MG63 (cell line): ENCODE measurements around the gene NAT14. TPM values are rescaled to one million over a fixed set of nuclear protein-coding genes. Genes with fewer than 3 reads are reported as not detected.

Experiments used
- DNase-seq: peaks from one replicate; pipeline ENCODE4 v3.0.0-alpha.2; 2020
- H3K27me3 ChIP-seq: fragments of 250-450 bp; sonication (Bioruptor Pico); 2 replicates; pipeline ENCODE4 v1.5.1; 2020; ENCODE audit warnings: mild to moderate bottlenecking, moderate library complexity
- H3K36me3 ChIP-seq: fragments of 250-450 bp; sonication (Bioruptor Pico); 2 replicates; pipeline ENCODE4 v1.5.1; 2020; ENCODE audit warnings: mild to moderate bottlenecking, moderate library complexity
- H3K4me3 ChIP-seq: fragments of 250-450 bp; sonication (Bioruptor Pico); 2 replicates; pipeline ENCODE4 v1.5.1; 2020; ENCODE audit warnings: mild to moderate bottlenecking, moderate library complexity
- H3K9me3 ChIP-seq: fragments of 250-450 bp; sonication (Bioruptor Pico); 2 replicates; pipeline ENCODE4 v1.5.1; 2020; ENCODE audit warnings: mild to moderate bottlenecking, moderate library complexity
- total RNA-seq: library from RNA; depleted of rRNA; stranded (reverse); fragments of >200 nt; shearing (Covaris generic); gene quantifications from 2 replicates; pipeline ENCODE4 v1.2.3, GENCODE V29; 2014; ENCODE audit warnings: low replicate concordance

The NAT14 gene
- total RNA-seq, 1 experiment from 2014 or later = 35.1 TPM

GRCh38 chr19:55451163-55451964, 33.6 kb upstream of the NAT14 start:
- H3K4me3 ChIP-seq = no peak overlapping the region
- H3K36me3 ChIP-seq = peaks cover 8% of the 10 kb centered on the region
- peaks cover 22% of the 10 kb centered on the region for H3K27me3 ChIP-seq
- DNase-seq = no peak
- H3K9me3 ChIP-seq = no peaks in the 10 kb centered on the region

DNA sequence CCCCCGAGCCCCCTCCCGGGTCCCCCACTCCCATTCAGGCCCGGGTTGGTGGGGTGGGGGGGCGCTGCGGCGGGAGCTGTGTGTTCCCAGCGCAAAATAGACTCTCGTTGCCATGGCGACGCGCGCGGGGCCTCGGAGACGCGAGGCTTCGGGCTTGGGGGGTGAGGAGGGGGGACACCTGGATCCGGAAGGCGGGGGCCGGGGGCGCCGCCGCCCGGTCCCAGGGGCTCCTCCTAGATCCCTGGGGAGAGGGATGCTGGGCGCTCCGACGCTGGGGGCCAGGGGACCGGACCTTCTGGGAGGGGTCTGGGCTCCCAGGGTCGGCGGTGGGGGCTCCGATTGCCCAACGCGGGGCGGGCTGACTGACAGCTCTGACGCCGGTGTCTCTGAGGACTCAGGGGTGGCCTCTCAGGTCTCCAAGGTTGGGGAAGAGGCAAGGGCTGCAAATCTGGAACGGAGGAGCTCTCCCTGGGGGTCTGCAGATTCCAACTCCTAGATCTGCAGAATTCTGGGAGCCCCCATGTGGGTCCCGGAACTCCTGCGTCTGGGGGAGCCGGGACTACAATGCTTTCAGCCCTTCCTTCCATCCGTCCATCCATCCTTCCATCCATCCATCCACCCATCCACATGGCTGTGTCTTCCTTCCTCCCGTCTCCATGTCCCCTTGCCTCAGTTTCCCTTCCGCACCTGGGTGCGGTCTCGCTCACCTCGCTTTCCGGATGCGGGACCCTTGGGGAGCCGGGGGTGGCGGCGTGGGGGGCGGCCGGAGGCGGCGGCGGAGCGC, 32.8 kb upstream of the NAT14 start:
- peaks cover 16% of the 10 kb centered on the region for H3K27me3 ChIP-seq
- H3K4me3 ChIP-seq = no peak overlapping the region
- no peaks in the 10 kb centered on the region for H3K9me3 ChIP-seq
- DNase-seq = no peak
- H3K36me3 ChIP-seq = peaks cover 8% of the 10 kb centered on the region

DNA sequence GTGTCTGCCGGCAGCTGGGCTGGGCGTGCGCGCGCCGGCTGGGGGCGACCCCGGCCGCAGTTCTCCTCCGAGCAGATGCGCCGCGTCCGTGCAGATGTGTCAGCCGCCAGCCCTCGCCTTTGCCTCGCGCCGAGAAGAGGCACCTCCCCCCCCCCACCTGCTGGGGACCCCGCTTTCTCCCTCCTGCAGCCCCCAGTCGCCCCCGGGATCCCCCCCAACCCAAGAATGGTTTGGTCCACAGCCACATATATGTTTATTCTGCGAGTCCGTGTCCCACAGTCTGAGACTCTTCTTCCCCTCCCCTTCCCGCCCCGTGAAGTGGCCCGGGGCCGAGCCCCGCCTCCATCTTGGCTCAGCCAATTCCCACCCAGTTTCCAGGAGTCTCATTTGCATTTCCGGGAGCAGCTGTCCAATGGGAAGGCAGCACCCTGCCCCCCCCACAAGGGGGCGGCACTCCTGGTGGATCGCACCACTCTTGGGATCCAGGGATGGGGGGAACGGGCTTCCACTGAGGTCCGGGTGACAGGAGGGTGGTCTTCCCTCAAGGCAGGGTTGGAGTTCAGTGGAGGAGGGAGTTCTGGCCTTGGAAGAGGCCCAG, 32.1 kb upstream of the NAT14 start:
- Histone ChIP-seq H3K9me3 (no peaks in the 10 kb centered on the region), H3K27me3 (peaks cover 14% of the 10 kb centered on the region), H3K36me3 (peaks cover 8% of the 10 kb centered on the region), H3K4me3 (no peak overlapping the region)
- DNase-seq = peak; percentile 76

- Histone ChIP-seq H3K4me3 (no peak overlapping the region), H3K9me3 (no peaks in the 10 kb centered on the region), H3K27me3 (peaks cover 14% of the 10 kb centered on the region), H3K36me3 (peaks cover 8% of the 10 kb centered on the region)
- DNase-seq = no peak
These were observed 31.3 kb upstream of the NAT14 start for GRCh38 chr19:55453511-55454260.

DNA sequence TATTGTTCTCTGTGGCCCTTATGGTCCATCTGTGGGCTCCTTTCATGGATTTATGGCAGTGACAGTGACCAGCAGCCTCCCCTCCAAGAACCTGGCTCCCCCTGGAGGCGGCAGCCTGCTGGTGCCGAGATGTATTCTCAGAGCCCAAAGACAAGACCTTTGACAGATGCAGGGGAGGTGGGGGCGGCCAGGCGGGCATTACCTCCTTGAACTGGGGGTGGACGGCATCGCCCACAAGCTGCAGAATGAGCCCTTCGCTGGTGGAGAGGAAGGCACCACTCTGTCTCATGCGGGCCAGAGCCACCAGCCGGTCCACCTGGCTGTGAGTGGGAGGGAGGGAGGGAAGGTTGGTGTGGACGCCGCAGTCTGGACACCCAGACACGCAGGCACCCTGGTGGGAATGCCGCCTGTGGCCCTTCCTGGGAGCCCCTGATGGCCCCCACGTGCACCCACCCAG, 30.2 kb upstream of the NAT14 start:
- Histone ChIP-seq H3K4me3 (no peak overlapping the region), H3K9me3 (no peaks in the 10 kb centered on the region), H3K27me3 (peaks cover 11% of the 10 kb centered on the region), H3K36me3 (peaks cover 8% of the 10 kb centered on the region)
- peak; percentile 47 for DNase-seq

GRCh38 chr19:55455576-55456235, 29.3 kb upstream of the NAT14 start:
- H3K4me3 ChIP-seq = no peak overlapping the region
- peaks cover 11% of the 10 kb centered on the region for H3K27me3 ChIP-seq

GRCh38 chr19:55456347-55456746, 28.6 kb upstream of the NAT14 start:
- Histone ChIP-seq H3K36me3 (peaks cover 18% of the 10 kb centered on the region), H3K4me3 (no peak overlapping the region), H3K27me3 (peaks cover 11% of the 10 kb centered on the region), H3K9me3 (no peaks in the 10 kb centered on the region)
- no peak for DNase-seq

More at GRCh38 chr19:55455576-55456235, 29.3 kb upstream of the NAT14 start:
- H3K9me3 ChIP-seq = no peaks in the 10 kb centered on the region
- DNase-seq = no peak
- H3K36me3 ChIP-seq = peaks cover 15% of the 10 kb centered on the region

DNA sequence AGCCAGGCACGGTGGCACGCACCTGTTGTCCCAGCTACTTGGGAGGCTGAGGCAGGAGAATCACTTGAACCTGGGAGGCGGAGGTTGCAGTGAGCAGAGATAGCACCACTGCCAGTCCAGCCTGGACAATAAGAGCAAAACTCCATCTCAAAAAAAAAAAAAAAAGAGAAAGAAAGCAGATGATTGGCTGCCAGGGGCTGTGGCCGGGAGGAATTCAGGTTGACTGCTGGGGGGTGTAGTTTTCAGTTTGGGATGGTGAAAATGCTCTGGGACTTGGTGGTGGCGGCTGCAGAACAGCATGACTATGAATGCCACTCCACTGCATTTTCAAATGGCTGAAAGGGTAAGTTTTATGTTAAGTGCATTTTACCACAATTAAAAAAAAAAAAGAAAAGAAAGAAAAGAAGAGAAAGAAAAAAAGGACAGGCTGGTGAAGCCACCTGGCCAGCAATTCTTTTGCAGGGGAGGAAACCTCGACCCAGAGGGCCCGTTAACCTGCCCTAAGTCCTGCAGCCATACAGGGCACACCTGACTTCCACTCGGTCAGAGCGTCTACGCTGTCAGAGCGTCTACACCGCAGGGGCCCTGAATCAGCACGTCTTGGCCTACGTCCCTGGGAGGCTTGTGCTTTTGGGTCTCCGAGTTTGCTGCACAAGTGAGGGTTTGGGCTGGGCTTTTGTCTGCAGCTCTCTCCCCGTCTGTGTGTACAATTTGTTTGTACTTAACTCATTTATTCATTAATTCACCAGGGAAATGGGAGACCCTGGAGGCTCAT, 27.1 kb upstream of the NAT14 start:
- no peak overlapping the region for H3K4me3 ChIP-seq
- no peak for DNase-seq
- H3K36me3 ChIP-seq = peaks cover 17% of the 10 kb centered on the region

GRCh38 chr19:55459551-55459949, 25.4 kb upstream of the NAT14 start:
- H3K27me3 ChIP-seq = no peaks in the 10 kb centered on the region
- H3K36me3 ChIP-seq = peaks cover 10% of the 10 kb centered on the region
- no peak for DNase-seq
- no peak overlapping the region for H3K4me3 ChIP-seq
- H3K9me3 ChIP-seq = no peaks in the 10 kb centered on the region

More for the DNA sequence above, 27.1 kb upstream of the NAT14 start:
- no peaks in the 10 kb centered on the region for H3K27me3 ChIP-seq
- no peaks in the 10 kb centered on the region for H3K9me3 ChIP-seq

DNA sequence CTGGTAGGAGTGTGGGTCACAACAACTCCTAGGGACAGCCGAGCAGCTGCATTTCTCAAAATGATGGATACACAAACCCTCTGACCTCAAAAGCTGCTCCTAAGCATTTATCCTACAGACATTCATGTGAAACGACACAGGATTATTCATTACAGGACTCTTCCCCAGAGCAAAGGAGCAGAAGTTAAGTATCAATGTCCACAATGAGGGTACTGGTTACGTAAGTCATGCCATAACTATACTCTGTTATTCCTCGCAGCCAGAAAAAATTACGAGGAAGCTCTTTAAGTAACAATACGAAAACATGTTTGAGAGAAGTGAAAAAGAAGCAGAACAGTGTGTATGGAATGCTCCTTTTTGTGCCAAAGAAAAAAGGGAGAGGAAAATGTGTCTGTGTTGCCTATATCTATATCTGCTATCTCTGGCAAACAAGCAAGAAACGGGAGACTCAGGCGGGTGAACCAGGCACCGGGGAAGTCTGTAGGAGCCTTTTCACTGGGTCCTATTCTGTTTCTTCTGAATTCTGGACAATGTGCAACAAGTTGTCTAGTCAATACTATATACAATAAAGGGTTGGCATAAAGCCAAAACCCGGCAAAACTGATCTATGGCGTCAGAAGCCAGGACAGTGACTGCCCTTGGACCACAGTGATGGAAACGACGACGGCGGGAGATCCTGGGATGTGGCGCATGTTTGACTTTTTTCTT, 24.9 kb upstream of the NAT14 start:
- no peak for DNase-seq
- Histone ChIP-seq H3K4me3 (peak overlapping the region; percentile 93), H3K36me3 (peaks cover 10% of the 10 kb centered on the region), H3K9me3 (no peaks in the 10 kb centered on the region), H3K27me3 (no peaks in the 10 kb centered on the region)

- H3K4me3 ChIP-seq = peak overlapping the region; percentile 93
- no peaks in the 10 kb centered on the region for H3K9me3 ChIP-seq
- no peaks in the 10 kb centered on the region for H3K27me3 ChIP-seq
- peaks cover 10% of the 10 kb centered on the region for H3K36me3 ChIP-seq
- DNase-seq = peak; percentile 90
These were observed 24.2 kb upstream of the NAT14 start for GRCh38 chr19:55460670-55461258.

GRCh38 chr19:55461259-55461973, 23.6 kb upstream of the NAT14 start, which contains the start of gene ISOC2:
Gene ISOC2 (minus strand): TSS chr19:55461642. CDS start chr19:55456486, 5,156 bp downstream.
- Histone ChIP-seq H3K27me3 (no peaks in the 10 kb centered on the region), H3K9me3 (no peaks in the 10 kb centered on the region), H3K36me3 (peaks cover 10% of the 10 kb centered on the region), H3K4me3 (peak within 1 kb of the TSS; percentile 93)
- DNase-seq = peak; percentile 100

DNA sequence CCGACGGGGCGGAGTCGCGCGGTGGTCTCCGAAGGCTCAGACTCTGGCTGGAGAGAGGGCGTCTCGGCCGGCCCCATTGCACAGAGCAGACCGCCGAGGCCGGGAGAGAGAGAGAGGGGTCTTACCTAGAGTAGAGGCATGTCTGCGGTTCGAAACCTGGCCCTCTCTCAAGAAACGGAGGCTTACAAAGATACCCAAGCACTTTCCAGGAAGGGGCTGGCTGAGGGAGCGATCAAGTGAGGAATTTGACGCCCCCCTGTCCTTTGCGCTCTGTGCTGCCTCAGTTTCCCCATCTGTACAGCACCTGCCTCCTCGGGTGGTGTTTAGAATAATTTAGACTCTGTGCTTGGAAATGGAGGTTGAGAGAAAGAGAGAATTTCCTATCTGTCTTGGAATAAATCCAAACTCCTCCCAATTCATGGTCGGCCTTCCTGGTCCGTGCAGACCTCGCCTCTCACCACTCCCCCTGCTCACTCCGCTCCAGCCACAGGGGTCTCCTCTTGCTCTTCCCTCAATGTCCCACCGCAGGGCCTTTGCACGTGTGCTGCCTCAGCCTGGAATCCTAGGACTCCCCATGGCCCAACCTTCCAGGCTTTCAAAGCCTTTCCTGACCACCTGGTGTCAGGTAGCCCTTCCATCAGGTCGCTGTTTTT, 22.9 kb upstream of the NAT14 start:
- H3K27me3 ChIP-seq = no peaks in the 10 kb centered on the region
- H3K4me3 ChIP-seq = peak overlapping the region; percentile 93
- peaks cover 10% of the 10 kb centered on the region for H3K36me3 ChIP-seq
- DNase-seq = no peak
- H3K9me3 ChIP-seq = no peaks in the 10 kb centered on the region
